Spleen (tissue), 11 donors: ENCODE measurements around the gene RND3. TPM values are rescaled to one million over a fixed set of nuclear protein-coding genes. Genes with fewer than 3 reads are reported as not detected.

Experiments used
- DNase-seq: peaks from one replicate; pipeline ENCODE4 v3.0.0-alpha.2; 2020
- H3K27ac ChIP-seq, 8 donors: fragments of 200-600 bp; sonication (generic) in 7 of 8; 1 replicate in 4 of 8; 2 replicates in 4 of 8; pipeline versions ENCODE4 v1.5.0 to v1.8.0; 2016 to 2021; ENCODE audit warnings: inconsistent platforms in 4 of 8, mild to moderate bottlenecking in 4 of 8, moderate library complexity in 1 of 8
- H3K27me3 ChIP-seq, 7 donors: fragments of 200-600 bp; sonication (generic) in 6 of 7; replicated peaks in 1 of 7; 1 replicate in 4 of 7; 2 replicates in 3 of 7; pipeline versions ENCODE4 v1.5.0 to v1.8.0; 2016 to 2021; ENCODE audit warnings: inconsistent platforms in 3 of 7, mild to moderate bottlenecking in 1 of 7
- H3K36me3 ChIP-seq, 6 donors: fragments of 200-600 bp; sonication (generic) in 5 of 6; 1 replicate in 4 of 6; 2 replicates in 2 of 6; pipeline versions ENCODE4 v1.5.0 to v1.8.0; 2016 to 2021; ENCODE audit warnings: inconsistent platforms in 2 of 6
- H3K4me1 ChIP-seq, 6 donors: fragments of 200-600 bp; sonication (generic) in 5 of 6; 1 replicate in 3 of 6; 2 replicates in 3 of 6; pipeline versions ENCODE4 v1.5.0 to v1.8.0; 2016 to 2021; ENCODE audit warnings: inconsistent platforms in 3 of 6
- H3K4me3 ChIP-seq, 8 donors: fragments of 200-600 bp; sonication (generic) in 7 of 8; 1 replicate in 4 of 8; 2 replicates in 4 of 8; pipeline versions ENCODE4 v1.5.0 to v1.8.0; 2016 to 2021; ENCODE audit warnings: inconsistent platforms in 4 of 8, mild to moderate bottlenecking in 4 of 8, moderate library complexity in 2 of 8
- H3K9me3 ChIP-seq, 8 donors: fragments of 200-600 bp; sonication (generic) in 7 of 8; 1 replicate in 4 of 8; 2 replicates in 4 of 8; pipeline versions ENCODE4 v1.5.0 to v1.8.0; 2016 to 2021; ENCODE audit warnings: inconsistent platforms in 4 of 8
- POLR2A ChIP-seq, 3 donors: fragments of 450-650 bp; IDR thresholded peaks; one replicate each; pipeline ENCODE4 v1.5.1; 2017; ENCODE audit warnings: antibody characterized with exemption in 3 of 3, mild to moderate bottlenecking in 1 of 3
- POLR2AphosphoS5 ChIP-seq, 3 donors: sonication (generic); formaldehyde crosslinking; IDR thresholded peaks; one replicate each; pipeline ENCODE4 v1.5.1; 2017; ENCODE audit warnings: antibody characterized with exemption in 3 of 3
- WGBS, 5 donors: extraction: QIAGEN DNeasy Blood & Tissue Kit in 3 of 5; methylation state at CpG; one replicate each; pipeline versions ENCODE4 v1.1.5 to v1.1.7; 2013 to 2018; 5-methylcytosine and 5-hydroxymethylcytosine counted together
- intact Hi-C: fragments of 100-400 bp; cut with DNase I; formaldehyde crosslinking; loops from one replicate; pipeline ENCODE4 v1.15.0; 2023; ENCODE audit warnings: low total_unique reads
- polyA plus RNA-seq, 3 donors: library from polyadenylated mRNA; stranded (reverse); fragments of 200-250 nt; gene quantifications; one replicate each; pipeline ENCODE4 v1.2.1, GENCODE V29; 2013
- total RNA-seq, 7 donors: library from RNA; depleted of rRNA in 3 of 7; stranded (reverse); fragments of >200 nt in 3 of 7; fragmentation: NEBNext Ultra II Directional in 4 of 7; extraction: Animal tissue kit (Norgen Biotek cat#: 25700) in 4 of 7; gene quantifications; one replicate each; pipeline versions ENCODE4 v1.1.0 to v1.2.1, GENCODE V29; 2016 to 2021
- TF ChIP-seq, protein P1 (sequence below), 11 experiments: fragments of 200-600 bp in 7 of 11; fragments of 450-650 bp in 4 of 11; sonication (generic) in 4 of 11; IDR thresholded peaks in 8 of 11; conservative IDR thresholded peaks in 3 of 11; 1 replicate in 7 of 11; 2 replicates in 4 of 11; pipeline versions ENCODE4 v1.4.0 to v1.8.0; 2016 to 2021; ENCODE audit warnings: antibody characterized with exemption in 11 of 11, inconsistent platforms in 4 of 11, mild to moderate bottlenecking in 1 of 11
- donor health status: healthy with polysubstance abuse.
- donor health status: DM: no; HTN: no; CAD: no; lungs with moderate emphysema.
- donor health status: DM: no; HTN: no; CAD: no.
- donor health status: Bipolar disorder and iron deficiency.
- donor health status: healthy.
- donor health status: DM: no; HTN: no; CAD: no.
- donor health status: DM: yes; HTN: yes; CAD: no.

Gene RND3
- total and polyA plus RNA-seq, 10 donors = 10.3 to 97.0 (median 57.8) TPM

DNA sequence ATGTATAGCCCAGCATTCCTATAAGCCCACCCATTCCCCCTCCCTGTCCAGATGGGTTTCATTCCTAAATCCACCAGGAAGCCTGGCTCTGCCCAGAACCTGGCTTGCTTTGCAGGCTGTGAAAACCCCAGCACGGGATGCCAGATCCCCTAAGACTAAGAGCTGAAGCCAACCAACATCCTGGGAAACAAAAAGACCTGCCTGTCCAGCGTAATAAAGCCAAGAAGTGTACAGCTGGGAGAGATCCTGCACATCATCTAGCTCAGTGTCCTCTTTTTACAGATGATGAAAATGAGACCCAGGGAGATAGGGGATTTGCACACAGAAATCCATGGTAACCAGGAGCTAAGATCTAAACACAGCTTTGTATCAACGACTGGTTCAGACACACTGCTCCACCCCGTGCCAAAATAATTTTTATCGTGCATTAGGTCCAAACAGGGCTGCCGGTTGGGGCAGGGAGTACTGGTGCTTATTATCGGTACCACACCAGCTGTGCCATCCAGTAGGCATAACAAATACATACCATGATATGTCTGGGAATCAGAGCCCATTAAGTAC, 2.9 kb downstream of the RND3 start:
- DNase-seq = no peak
- TF ChIP-seq, protein P1, sequence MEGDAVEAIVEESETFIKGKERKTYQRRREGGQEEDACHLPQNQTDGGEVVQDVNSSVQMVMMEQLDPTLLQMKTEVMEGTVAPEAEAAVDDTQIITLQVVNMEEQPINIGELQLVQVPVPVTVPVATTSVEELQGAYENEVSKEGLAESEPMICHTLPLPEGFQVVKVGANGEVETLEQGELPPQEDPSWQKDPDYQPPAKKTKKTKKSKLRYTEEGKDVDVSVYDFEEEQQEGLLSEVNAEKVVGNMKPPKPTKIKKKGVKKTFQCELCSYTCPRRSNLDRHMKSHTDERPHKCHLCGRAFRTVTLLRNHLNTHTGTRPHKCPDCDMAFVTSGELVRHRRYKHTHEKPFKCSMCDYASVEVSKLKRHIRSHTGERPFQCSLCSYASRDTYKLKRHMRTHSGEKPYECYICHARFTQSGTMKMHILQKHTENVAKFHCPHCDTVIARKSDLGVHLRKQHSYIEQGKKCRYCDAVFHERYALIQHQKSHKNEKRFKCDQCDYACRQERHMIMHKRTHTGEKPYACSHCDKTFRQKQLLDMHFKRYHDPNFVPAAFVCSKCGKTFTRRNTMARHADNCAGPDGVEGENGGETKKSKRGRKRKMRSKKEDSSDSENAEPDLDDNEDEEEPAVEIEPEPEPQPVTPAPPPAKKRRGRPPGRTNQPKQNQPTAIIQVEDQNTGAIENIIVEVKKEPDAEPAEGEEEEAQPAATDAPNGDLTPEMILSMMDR (IDR thresholded peaks at IDR 0.05 in 8 of 11, conservative IDR thresholded peaks at IDR 0.05 in 3 of 11) = no peak
- TF ChIP-seq POLR2AphosphoS5 (IDR thresholded peaks at IDR 0.05) (no peak), POLR2A (IDR thresholded peaks at IDR 0.05) (no peak)
- peak overlapping the region; percentile 34 to 70 (median 44) for H3K4me3 ChIP-seq
- peaks cover 0 to 28% (median 19%) of the 10 kb centered on the region in 6 donors for H3K4me1 ChIP-seq
- no peaks in the 10 kb centered on the region for H3K36me3 ChIP-seq
- intact Hi-C loops = loop anchor here (5.0 kb wide), 1 partner anchor 887 kb away; no protein-coding TSS in a partner anchor
- peak overlapping the region in 7 of 8 donors; percentile 69 to 83 (median 80) for H3K27ac ChIP-seq
- no peaks in the 10 kb centered on the region for H3K9me3 ChIP-seq
- H3K27me3 ChIP-seq = peaks cover 0 to 57% (median 27%) of the 10 kb centered on the region in 7 donors
- WGBS, 5 donors = 58 to 72% (median 71%) methylated on average over 7 of the region's 7 CpGs

DNA sequence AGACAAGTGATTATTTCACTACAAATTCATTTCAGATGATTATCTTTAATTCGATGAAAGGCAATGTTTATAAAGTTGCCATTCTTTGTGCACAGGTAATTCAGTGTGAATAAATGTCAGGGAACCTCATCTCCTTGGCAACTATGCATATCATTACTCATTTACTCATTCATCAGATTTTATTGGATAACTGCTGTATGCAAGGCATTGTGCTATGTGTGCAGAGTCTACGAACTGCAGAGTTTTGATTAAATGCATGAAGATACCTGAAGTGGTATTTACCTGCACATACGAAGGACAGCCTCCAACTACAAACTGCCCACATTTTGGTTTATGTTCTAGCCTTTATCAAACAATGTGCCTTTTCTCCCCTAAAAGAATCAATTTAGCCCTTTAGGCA, 3.5 kb downstream of the RND3 start:
- TF ChIP-seq, protein P1 (IDR thresholded peaks at IDR 0.05 in 8 of 11, conservative IDR thresholded peaks at IDR 0.05 in 3 of 11) = no peak
- TF ChIP-seq POLR2AphosphoS5 (IDR thresholded peaks at IDR 0.05) = no peak
- no peak for TF ChIP-seq POLR2A (IDR thresholded peaks at IDR 0.05)
- H3K27ac ChIP-seq = peak overlapping the region in 6 of 8 donors; percentile 76 to 83 (median 81)
- peaks cover 0 to 52% (median 27%) of the 10 kb centered on the region in 7 donors for H3K27me3 ChIP-seq
- H3K4me1 ChIP-seq = peaks cover 0 to 28% (median 19%) of the 10 kb centered on the region in 6 donors
- no peaks in the 10 kb centered on the region for H3K36me3 ChIP-seq
- no peak for DNase-seq
- peak overlapping the region; percentile 12 to 70 (median 44) for H3K4me3 ChIP-seq
- 77 to 85% (median 79%) methylated on average over 3 of the region's 3 CpGs for WGBS, 5 donors
- H3K9me3 ChIP-seq = no peaks in the 10 kb centered on the region
- intact Hi-C loops = no loop called here

DNA sequence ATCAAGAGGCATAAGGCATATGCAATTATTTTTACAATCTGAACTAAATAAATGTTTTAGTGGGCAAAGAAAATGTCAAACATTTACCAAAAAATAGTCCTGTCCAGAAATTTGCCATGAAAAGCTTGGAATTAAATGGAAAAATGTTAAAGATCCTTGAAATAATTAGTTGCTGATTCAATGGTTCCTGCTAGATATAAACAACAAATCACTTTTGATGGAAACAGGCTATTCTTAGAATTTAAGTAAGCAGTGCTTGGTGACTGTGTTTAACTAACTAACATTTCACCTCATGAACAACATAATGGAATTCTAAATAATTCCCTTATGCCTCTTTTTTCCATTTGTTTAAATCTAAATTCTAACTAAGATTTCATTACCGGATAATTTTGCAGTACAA, 3.9 kb downstream of the RND3 start:
- Histone ChIP-seq H3K27me3 (peaks cover 0 to 48% (median 27%) of the 10 kb centered on the region in 7 donors), H3K4me1 (peaks cover 0 to 28% (median 19%) of the 10 kb centered on the region in 6 donors), H3K4me3 (peak overlapping the region in 6 of 8 donors; percentile 42 to 70 (median 46)), H3K27ac (peak overlapping the region in 7 of 8 donors; percentile 14 to 82 (median 38)), H3K9me3 (no peaks in the 10 kb centered on the region), H3K36me3 (no peaks in the 10 kb centered on the region)
- TF ChIP-seq POLR2A (IDR thresholded peaks at IDR 0.05) (no peak), POLR2AphosphoS5 (IDR thresholded peaks at IDR 0.05) (no peak)
- TF ChIP-seq, protein P1 (IDR thresholded peaks at IDR 0.05 in 8 of 11, conservative IDR thresholded peaks at IDR 0.05 in 3 of 11) = no peak
- intact Hi-C loops = no loop called here
- 78 to 94% (median 86%) methylated on average over 1 of the region's 1 CpG for WGBS, 5 donors
- no peak for DNase-seq

DNA sequence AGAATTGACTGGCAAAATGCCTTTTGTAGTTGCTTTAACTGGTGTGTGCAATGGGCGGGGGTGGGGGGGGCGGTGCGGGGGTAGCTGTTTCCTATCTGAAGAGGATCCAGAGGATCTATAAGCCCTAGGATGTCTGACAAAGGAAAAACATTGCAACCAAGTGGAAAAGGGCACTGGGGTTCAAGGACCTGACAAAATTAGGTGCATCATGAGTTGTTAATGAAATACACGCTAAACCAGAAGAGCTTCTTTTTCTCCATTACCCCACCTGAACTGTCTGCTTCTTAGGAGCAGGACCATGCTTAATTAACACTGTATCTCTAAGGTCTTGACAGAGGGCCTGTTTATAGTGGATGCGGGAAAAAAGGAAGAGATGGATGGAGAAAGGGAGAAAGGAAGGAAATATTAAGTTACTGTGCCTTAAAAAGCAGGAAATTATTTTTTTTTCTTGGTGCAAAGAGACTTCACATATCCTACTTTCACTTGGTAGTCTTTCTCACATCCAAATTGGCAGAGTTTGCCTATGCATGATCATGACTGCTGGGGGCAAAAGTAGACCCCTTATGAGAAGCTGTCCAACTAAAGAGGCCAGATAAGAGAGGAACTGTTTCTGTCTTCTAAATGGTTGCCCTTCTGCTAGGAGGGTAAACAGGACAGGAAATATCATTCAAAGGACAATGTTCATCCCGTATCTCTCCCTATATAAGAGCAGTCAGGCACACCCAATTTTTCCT, 4.6 kb downstream of the RND3 start:
- Histone ChIP-seq H3K27me3 (peaks cover 0 to 41% (median 27%) of the 10 kb centered on the region in 7 donors), H3K27ac (peak overlapping the region in 7 of 8 donors; percentile 14 to 82 (median 38)), H3K4me1 (peaks cover 0 to 29% (median 20%) of the 10 kb centered on the region in 6 donors), H3K9me3 (no peaks in the 10 kb centered on the region), H3K36me3 (no peaks in the 10 kb centered on the region), H3K4me3 (peak overlapping the region in 4 of 8 donors; percentile 42 to 70 (median 50))
- 52 to 75% (median 62%) methylated on average over 6 of the region's 6 CpGs for WGBS, 5 donors
- intact Hi-C loops = no loop called here
- DNase-seq = no peak
- TF ChIP-seq POLR2AphosphoS5 (IDR thresholded peaks at IDR 0.05) (no peak), POLR2A (IDR thresholded peaks at IDR 0.05) (no peak)
- TF ChIP-seq, protein P1 (IDR thresholded peaks at IDR 0.05 in 8 of 11, conservative IDR thresholded peaks at IDR 0.05 in 3 of 11) = no peak
